ENCODE results near the gene SCG2. TPM values are rescaled to one million over a fixed set of nuclear protein-coding genes. Genes with fewer than 3 reads are reported as not detected.

SCG2 gene
- total RNA-seq, 1 experiment from 2014 or later = 19.8 TPM

DNA sequence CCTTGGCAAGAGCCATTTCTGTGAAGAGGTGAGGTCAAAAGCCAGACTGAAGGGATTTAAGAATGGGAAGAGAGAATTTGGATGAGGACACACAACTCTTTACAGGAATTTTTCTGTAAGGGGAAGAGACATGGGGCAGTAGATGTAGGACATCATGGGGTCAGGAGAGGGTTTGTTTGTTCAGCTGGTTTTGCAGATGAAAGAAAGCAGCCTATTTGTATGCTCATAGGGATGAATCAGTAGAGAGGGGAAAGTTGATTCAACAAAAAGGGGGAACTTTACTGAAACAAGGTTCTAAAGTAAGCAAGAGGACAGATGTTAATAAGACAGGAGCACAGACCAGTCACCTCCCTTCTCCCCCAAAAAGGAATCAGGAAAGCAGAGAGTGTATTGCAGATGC, 11.2 kb downstream of the SCG2 start (continued):
- TF ChIP-seq, protein P1, sequence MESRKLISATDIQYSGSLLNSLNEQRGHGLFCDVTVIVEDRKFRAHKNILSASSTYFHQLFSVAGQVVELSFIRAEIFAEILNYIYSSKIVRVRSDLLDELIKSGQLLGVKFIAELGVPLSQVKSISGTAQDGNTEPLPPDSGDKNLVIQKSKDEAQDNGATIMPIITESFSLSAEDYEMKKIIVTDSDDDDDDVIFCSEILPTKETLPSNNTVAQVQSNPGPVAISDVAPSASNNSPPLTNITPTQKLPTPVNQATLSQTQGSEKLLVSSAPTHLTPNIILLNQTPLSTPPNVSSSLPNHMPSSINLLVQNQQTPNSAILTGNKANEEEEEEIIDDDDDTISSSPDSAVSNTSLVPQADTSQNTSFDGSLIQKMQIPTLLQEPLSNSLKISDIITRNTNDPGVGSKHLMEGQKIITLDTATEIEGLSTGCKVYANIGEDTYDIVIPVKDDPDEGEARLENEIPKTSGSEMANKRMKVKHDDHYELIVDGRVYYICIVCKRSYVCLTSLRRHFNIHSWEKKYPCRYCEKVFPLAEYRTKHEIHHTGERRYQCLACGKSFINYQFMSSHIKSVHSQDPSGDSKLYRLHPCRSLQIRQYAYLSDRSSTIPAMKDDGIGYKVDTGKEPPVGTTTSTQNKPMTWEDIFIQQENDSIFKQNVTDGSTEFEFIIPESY (IDR thresholded peaks at IDR 0.05; ENCODE audit: extremely low read depth, insufficient replicate concordance, low read length) = no peak
- TF ChIP-seq CEBPB (IDR thresholded peaks at IDR 0.05; ENCODE audit: low read depth) (no peak), EZH2phosphoT487 (IDR thresholded peaks at IDR 0.05; ENCODE audit: borderline replicate concordance) (no peak), RAD21 (IDR thresholded peaks at IDR 0.05; ENCODE audit: low read depth) (no peak), FOSL1 (IDR thresholded peaks at IDR 0.05; ENCODE audit: low read depth) (no peak)

DNA sequence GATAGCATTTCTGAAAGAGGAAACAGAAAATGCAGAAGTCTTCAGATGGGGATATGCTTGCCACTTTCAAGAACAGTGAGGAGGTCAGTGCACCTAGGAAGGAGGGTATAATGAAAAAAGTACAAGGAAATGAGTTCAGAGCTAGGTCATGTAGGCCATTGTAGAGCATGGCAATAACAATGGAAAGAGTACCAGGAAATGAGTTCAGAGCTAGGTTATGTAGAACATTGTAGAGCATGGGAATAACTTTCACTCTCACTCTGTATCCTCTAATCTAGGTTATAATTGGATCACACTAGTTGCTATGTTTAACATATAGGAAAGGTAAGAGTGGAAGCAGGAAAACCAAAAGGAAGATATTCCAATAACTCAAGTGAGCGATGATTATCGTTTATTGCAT, 12.3 kb downstream of the SCG2 start:
- Histone ChIP-seq H3K9me3 (ENCODE audit: control insufficient read depth in 1 of 2, insufficient read depth in 1 of 2, low read depth in 1 of 2, low read length in 2 of 2) (no peaks in the 10 kb centered on the region), H3K27ac (ENCODE audit: low read depth, low read length) (no peak overlapping the region), H3K9ac (ENCODE audit: low read length) (no peak overlapping the region), H2AFZ (ENCODE audit: low read depth, low read length, poor library complexity, severe bottlenecking) (peak overlapping the region; percentile 63), H3K4me3 (replicated peaks in 1 of 2; ENCODE audit: low read depth in 1 of 2, low read length in 2 of 2) (no peak overlapping the region), H3K79me2 (ENCODE audit: insufficient read depth, low read length) (no peaks in the 10 kb centered on the region), H3K27me3 (ENCODE audit: insufficient read depth, low read length) (no peaks in the 10 kb centered on the region), H3K36me3 (ENCODE audit: control insufficient read depth in 1 of 2, insufficient read depth in 2 of 2, low read length in 2 of 2) (no peaks in the 10 kb centered on the region), H3K4me1 (ENCODE audit: control insufficient read depth in 1 of 2, insufficient read depth in 2 of 2, low read length in 2 of 2) (peaks cover 21 to 43% of the 10 kb centered on the region in 2 experiments; a peak in 3 of 4 replicates), H4K20me1 (ENCODE audit: insufficient read depth) (no peaks in the 10 kb centered on the region), H3K9me2 (ENCODE audit: insufficient read depth) (no peaks in the 10 kb centered on the region), H3K4me2 (ENCODE audit: low read length) (no peak overlapping the region)
- ATAC-seq = no peak
- TF ChIP-seq CBX3 (IDR thresholded peaks at IDR 0.05; ENCODE audit: low read depth) (peak; percentile 18; the same call in 1 of the 2 replicates), CEBPB (IDR thresholded peaks at IDR 0.05; ENCODE audit: low read depth) (no peak), SRF (IDR thresholded peaks at IDR 0.05; ENCODE audit: low read depth) (no peak)
- TF ChIP-seq, protein P2, sequence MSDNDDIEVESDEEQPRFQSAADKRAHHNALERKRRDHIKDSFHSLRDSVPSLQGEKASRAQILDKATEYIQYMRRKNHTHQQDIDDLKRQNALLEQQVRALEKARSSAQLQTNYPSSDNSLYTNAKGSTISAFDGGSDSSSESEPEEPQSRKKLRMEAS (IDR thresholded peaks at IDR 0.05) = 0 out of 2 replicates have a peak, but pooled peaks have one; percentile 13
- BruUV-seq (replicated peaks) = no TSS peak
- DNase-seq (ENCODE audit: low read depth, low spot score) = no peak
- intact Hi-C loops (cut with micrococcal nuclease) = no loop called here
- ChIA-PET POLR2A (no interaction called here), CTCF (no interaction called here), RAD21 (ENCODE audit: low non-redundant PET in 1 of 2, low total read pairs in 2 of 2, uncharacterized antibody in 2 of 2, unreplicated experiment in 2 of 2) (no interaction called here)
